ENCODE data around the gene TRIM3.
"Not testable (repeated sequence)": the region's sequence is repeated elsewhere in the genome, so short reads cannot be mapped to it uniquely, and the experiment has no call there.

TRIM3 gene

GRCh38 chr11:6473451-6474412 lies at the start of gene TRIM3:
Gene TRIM3 (minus strand): TSS chr11:6473941. CDS start chr11:6465695, 8,246 bp downstream.
- DNase-seq, result peak in 3 of 4 experiments; percentile 31 to 68 (median 47)

- DNase-seq, result no peak
These were observed 49.5 kb upstream of the TRIM3 start for GRCh38 chr11:6523253-6523652.

- not testable (repeated sequence) for DNase-seq
These were observed 48.2 kb upstream of the TRIM3 start for GRCh38 chr11:6521946-6522345.

GRCh38 chr11:6520265-6520664 lies 46.5 kb upstream of the TRIM3 start:
- DNase-seq, result no peak

GRCh38 chr11:6516865-6517264 lies 43.1 kb upstream of the TRIM3 start:
- no peak for DNase-seq

GRCh38 chr11:6505577-6506240 lies 32.0 kb upstream of the TRIM3 start:
- DNase-seq, result no peak

GRCh38 chr11:6504166-6504565 lies 30.4 kb upstream of the TRIM3 start:
- DNase-seq, result no peak

GRCh38 chr11:6502382-6502781 lies 28.6 kb upstream of the TRIM3 start:
- no peak for DNase-seq

- no peak for DNase-seq
These were observed 24.8 kb upstream of the TRIM3 start for GRCh38 chr11:6498544-6498943.

- DNase-seq, result no peak
These were observed 24.4 kb upstream of the TRIM3 start for GRCh38 chr11:6498121-6498520.

GRCh38 chr11:6497069-6497839 lies 23.5 kb upstream of the TRIM3 start, which contains the start of gene DNHD1:
Gene DNHD1 (plus strand): TSS chr11:6497280. CDS start chr11:6498216, 936 bp downstream.
- no peak for DNase-seq

- DNase-seq, result no peak
These were observed 15.6 kb upstream of the TRIM3 start for GRCh38 chr11:6489306-6489705.

- DNase-seq, result no peak
These were observed 15.1 kb upstream of the TRIM3 start for GRCh38 chr11:6488821-6489220.

- no peak for DNase-seq
These were observed 14.6 kb upstream of the TRIM3 start for GRCh38 chr11:6488342-6488741.

GRCh38 chr11:6486938-6487337 lies 13.2 kb upstream of the TRIM3 start:
- no peak for DNase-seq

- DNase-seq, result no peak
These were observed 12.5 kb upstream of the TRIM3 start for GRCh38 chr11:6486256-6486655.

- DNase-seq, result no peak
These were observed 11.9 kb upstream of the TRIM3 start for GRCh38 chr11:6485661-6486060.

- DNase-seq, result no peak
These were observed 9.3 kb upstream of the TRIM3 start for GRCh38 chr11:6483015-6483414.

- no peak for DNase-seq
These were observed 8.7 kb upstream of the TRIM3 start for GRCh38 chr11:6482441-6482840.

GRCh38 chr11:6481924-6482275 lies 8.2 kb upstream of the TRIM3 start:
- peak in 1 of 4 experiments; percentile 13 for DNase-seq

- peak; percentile 87 to 93 (median 92) for DNase-seq
These were observed 7.5 kb upstream of the TRIM3 start, which contains the start of the genes ARFIP2 and TIMM10B for GRCh38 chr11:6481012-6481923. Gene ARFIP2 (minus strand): TSS chr11:6481331. CDS start chr11:6480421, 910 bp downstream. Gene TIMM10B (plus strand): TSS chr11:6481501. CDS start chr11:6481517, 16 bp downstream.

All from activated naive CD4-positive, alpha-beta T cell (primary cell).